ENCODE data around the gene SLC15A4.

Gene SLC15A4

DNA sequence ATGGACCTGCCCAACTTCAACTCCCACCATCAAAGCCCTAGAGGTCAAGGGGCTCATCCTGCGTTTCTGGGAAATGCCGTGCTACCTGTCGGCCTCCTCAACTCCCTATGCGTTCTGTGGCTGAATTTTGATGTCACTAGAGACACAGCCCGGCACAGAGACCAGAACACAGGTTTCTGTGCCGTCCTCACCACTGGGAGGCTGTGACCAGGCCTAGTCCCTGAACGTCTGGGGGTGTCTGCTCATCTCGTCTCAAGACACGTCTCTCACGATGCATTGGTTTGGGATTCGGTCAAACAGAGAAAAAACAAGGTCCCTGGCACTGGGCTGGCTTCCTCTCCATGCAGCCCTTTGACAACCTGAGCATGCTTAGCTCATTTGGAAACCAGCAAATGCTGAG is 33.5 kb downstream of the SLC15A4 start:
- no peak for TF ChIP-seq POLR2AphosphoS5 (IDR thresholded peaks at IDR 0.05; ENCODE audit: low read depth, low read length)
- no peak for TF ChIP-seq TAF1 (IDR thresholded peaks at IDR 0.05; ENCODE audit: borderline replicate concordance, low read depth, low read length)
- no peak for TF ChIP-seq POLR2A (IDR thresholded peaks at IDR 0.05; ENCODE audit: low read depth, low read length)
- no peak for DNase-seq (ENCODE audit: insufficient read length)
- peak; percentile 40 for FAIRE-seq

- no peak for FAIRE-seq
- TF ChIP-seq TAF1 (IDR thresholded peaks at IDR 0.05; ENCODE audit: borderline replicate concordance, low read depth, low read length) (no peak), POLR2A (IDR thresholded peaks at IDR 0.05; ENCODE audit: low read depth, low read length) (no peak), POLR2AphosphoS5 (IDR thresholded peaks at IDR 0.05; ENCODE audit: low read depth, low read length) (no peak)
Observed at GRCh38 chr12:128789356-128789929, 34.3 kb downstream of the SLC15A4 start.

DNA sequence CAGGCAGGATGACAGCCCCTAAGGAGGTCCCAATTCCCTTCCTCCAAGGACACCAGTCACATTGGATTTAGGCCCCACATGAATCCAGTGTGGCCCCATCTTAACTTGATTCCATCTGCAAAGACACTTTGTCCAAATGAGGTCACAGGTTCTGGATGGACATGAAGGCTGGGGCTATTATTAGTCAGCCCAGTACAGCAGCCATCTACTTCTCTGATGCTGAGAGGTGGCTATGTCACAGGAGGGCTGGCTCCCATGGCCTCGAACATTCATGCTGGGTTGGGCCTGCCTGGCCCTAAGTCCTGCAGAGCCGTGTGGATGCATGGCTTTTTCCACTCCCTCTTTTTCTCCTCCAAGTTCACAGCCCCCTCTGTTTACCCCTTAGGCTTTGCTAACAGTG is 35.9 kb downstream of the SLC15A4 start:
- no peak for FAIRE-seq
- TF ChIP-seq TAF1 (IDR thresholded peaks at IDR 0.05; ENCODE audit: borderline replicate concordance, low read depth, low read length) (no peak), POLR2AphosphoS5 (IDR thresholded peaks at IDR 0.05; ENCODE audit: low read depth, low read length) (no peak), POLR2A (IDR thresholded peaks at IDR 0.05; ENCODE audit: low read depth, low read length) (no peak)
- DNase-seq (ENCODE audit: insufficient read length): no peak

More at GRCh38 chr12:128789356-128789929, 34.3 kb downstream of the SLC15A4 start:
- DNase-seq (ENCODE audit: insufficient read length): no peak

DNA sequence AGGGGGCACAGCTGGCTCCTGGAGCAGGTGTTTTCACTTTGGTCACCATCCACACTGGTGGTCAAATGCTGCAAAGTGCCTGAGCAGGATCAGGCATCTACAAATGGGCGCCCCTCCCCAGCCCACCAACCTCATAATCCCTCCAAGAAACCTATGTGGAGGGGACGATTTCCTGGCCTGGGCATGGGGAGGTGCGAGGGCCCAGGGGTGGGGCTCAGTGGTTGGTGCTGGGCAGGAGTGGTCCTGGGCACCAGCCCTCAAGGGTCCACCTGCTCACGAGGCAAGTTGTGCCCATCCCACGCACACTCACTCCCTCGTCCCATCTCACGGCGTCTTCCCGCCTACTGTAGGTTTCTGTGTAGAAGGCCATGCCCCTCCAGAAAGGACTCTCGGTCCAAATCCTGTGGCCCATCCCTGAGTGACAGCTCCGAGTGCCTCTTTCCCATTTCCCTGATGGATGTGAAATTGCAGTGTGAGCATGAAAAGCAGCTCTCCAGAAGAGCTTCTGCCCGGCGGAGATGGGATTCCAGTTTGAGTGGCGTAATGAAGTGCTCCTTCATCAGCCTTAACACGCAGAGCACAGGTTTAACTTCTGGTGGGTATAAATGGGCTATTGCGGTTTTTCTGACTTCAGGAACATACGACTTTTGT is 36.9 kb downstream of the SLC15A4 start:
- DNase-seq (ENCODE audit: insufficient read length) (no peak), FAIRE-seq (no peak)
- TF ChIP-seq POLR2A (IDR thresholded peaks at IDR 0.05; ENCODE audit: low read depth, low read length) (no peak), TAF1 (IDR thresholded peaks at IDR 0.05; ENCODE audit: borderline replicate concordance, low read depth, low read length) (no peak), POLR2AphosphoS5 (IDR thresholded peaks at IDR 0.05; ENCODE audit: low read depth, low read length) (no peak)

GRCh38 chr12:128784030-128784760 is 39.6 kb downstream of the SLC15A4 start:
- DNase-seq (ENCODE audit: insufficient read length): no peak
- FAIRE-seq: no peak
- TF ChIP-seq POLR2AphosphoS5 (IDR thresholded peaks at IDR 0.05; ENCODE audit: low read depth, low read length) (no peak), POLR2A (IDR thresholded peaks at IDR 0.05; ENCODE audit: low read depth, low read length) (no peak), TAF1 (IDR thresholded peaks at IDR 0.05; ENCODE audit: borderline replicate concordance, low read depth, low read length) (no peak)

DNA sequence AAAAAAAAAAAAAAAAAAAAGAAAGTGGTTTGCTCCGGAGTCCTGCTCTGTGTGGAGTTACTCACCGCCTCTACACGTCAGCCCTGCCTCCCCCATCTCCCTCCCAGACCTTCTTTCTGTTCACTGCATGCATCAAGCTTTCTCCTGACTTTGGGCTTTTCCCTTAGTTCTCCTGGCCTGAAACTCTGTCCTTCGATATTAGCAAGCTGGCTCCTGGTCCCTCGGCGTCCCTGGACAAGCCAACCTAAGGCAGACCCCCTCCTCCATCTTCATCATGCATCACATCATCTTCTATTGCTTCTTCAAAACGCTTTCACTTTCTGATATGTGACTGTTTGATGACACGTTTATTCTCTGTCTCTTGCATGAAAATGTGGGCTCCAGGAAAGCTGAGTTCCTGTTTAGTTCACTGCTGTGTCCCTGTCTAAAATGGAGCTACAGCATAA is 40.6 kb downstream of the SLC15A4 start:
- no peak for TF ChIP-seq POLR2A (IDR thresholded peaks at IDR 0.05; ENCODE audit: low read depth, low read length)
- no peak for TF ChIP-seq POLR2AphosphoS5 (IDR thresholded peaks at IDR 0.05; ENCODE audit: low read depth, low read length)
- FAIRE-seq: no peak

GRCh38 chr12:128779901-128780300 is 43.9 kb downstream of the SLC15A4 start:
- DNase-seq (ENCODE audit: insufficient read length) (no peak), FAIRE-seq (no peak)
- TF ChIP-seq POLR2AphosphoS5 (IDR thresholded peaks at IDR 0.05; ENCODE audit: low read depth, low read length) (no peak), POLR2A (IDR thresholded peaks at IDR 0.05; ENCODE audit: low read depth, low read length) (no peak), TAF1 (IDR thresholded peaks at IDR 0.05; ENCODE audit: borderline replicate concordance, low read depth, low read length) (no peak)

More for the DNA sequence above, 40.6 kb downstream of the SLC15A4 start:
- DNase-seq (ENCODE audit: insufficient read length): no peak

- FAIRE-seq: no peak
- TF ChIP-seq POLR2AphosphoS5 (IDR thresholded peaks at IDR 0.05; ENCODE audit: low read depth, low read length) (no peak), POLR2A (IDR thresholded peaks at IDR 0.05; ENCODE audit: low read depth, low read length) (no peak), TAF1 (IDR thresholded peaks at IDR 0.05; ENCODE audit: borderline replicate concordance, low read depth, low read length) (no peak)
- no peak for DNase-seq (ENCODE audit: insufficient read length)
Observed at GRCh38 chr12:128772249-128772648, 51.5 kb downstream of the SLC15A4 start.

GRCh38 chr12:128771681-128772080 is 52.1 kb downstream of the SLC15A4 start:
- no peak for TF ChIP-seq TAF1 (IDR thresholded peaks at IDR 0.05; ENCODE audit: borderline replicate concordance, low read depth, low read length)
- no peak for TF ChIP-seq POLR2A (IDR thresholded peaks at IDR 0.05; ENCODE audit: low read depth, low read length)
- TF ChIP-seq POLR2AphosphoS5 (IDR thresholded peaks at IDR 0.05; ENCODE audit: low read depth, low read length): no peak
- FAIRE-seq: no peak
- DNase-seq (ENCODE audit: insufficient read length): no peak

GRCh38 chr12:128767518-128767917 is 56.2 kb downstream of the SLC15A4 start:
- TF ChIP-seq POLR2AphosphoS5 (IDR thresholded peaks at IDR 0.05; ENCODE audit: low read depth, low read length): no peak
- no peak for TF ChIP-seq POLR2A (IDR thresholded peaks at IDR 0.05; ENCODE audit: low read depth, low read length)
- TF ChIP-seq TAF1 (IDR thresholded peaks at IDR 0.05; ENCODE audit: borderline replicate concordance, low read depth, low read length): no peak
- no peak for FAIRE-seq
- DNase-seq (ENCODE audit: insufficient read length): no peak

DNA sequence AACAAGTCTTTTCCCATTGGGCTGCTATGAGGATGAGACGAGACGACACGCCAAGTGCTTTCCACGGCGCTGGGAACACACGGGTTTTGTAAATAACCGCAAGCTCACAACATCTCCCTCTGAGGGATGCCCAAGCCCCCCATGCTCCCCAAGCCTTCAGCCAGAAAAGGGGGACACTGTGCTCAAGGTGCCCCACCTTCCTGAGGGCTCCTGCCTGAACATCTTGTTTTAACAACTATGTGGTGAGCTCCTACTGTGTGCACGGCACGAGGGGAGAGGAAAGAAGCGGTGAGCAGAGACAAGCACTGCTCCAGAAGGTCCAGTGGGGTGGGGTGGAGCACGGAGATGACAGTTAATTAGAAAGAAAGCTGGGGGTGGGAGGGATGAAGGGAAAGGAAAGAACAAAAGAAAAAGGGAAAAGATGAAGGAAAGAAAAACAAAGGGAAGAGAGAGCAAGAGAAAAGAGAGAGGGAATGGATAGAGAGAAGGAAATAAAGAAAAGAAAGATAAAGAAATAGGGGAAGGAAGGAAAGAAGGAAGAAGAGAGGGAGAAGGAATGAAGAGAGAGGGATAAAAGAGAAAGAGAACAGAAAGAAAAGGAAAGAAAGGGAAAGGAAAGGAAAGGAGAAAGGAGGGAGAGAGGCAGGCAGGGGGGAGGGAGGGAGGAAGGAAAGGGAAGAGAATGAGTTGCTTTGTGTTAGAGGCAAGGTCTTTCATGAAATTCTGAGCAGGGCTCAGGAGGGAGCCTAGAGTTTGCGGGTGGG is 56.8 kb downstream of the SLC15A4 start:
- DNase-seq (ENCODE audit: insufficient read length) (no peak), FAIRE-seq (no peak)
- TF ChIP-seq POLR2AphosphoS5 (IDR thresholded peaks at IDR 0.05; ENCODE audit: low read depth, low read length) (no peak), TAF1 (IDR thresholded peaks at IDR 0.05; ENCODE audit: borderline replicate concordance, low read depth, low read length) (no peak), POLR2A (IDR thresholded peaks at IDR 0.05; ENCODE audit: low read depth, low read length) (no peak)
